Erythroblast (primary cell): ENCODE results near the gene TPGS2.

Experiments used
- GATA1 ChIP-seq: IDR thresholded peaks from 2 replicates; pipeline ENCODE4 v1.6.1; 2011; ENCODE audit warnings: low read depth, mild to moderate bottlenecking, control low read depth, low read length, moderate library complexity
- POLR2A ChIP-seq: IDR thresholded peaks from 2 replicates; pipeline ENCODE4 v1.6.1; 2011; ENCODE audit warnings: mild to moderate bottlenecking, low read length

GRCh38 chr18:36805105-36805504 is 23.7 kb downstream of the TPGS2 start:
- no peak for TF ChIP-seq POLR2A
- no peak for TF ChIP-seq GATA1
